ENCODE measurements around the gene TSPYL4.
A peak's percentile ranks its signal among the peaks of the same experiment; 100 is the strongest.

TSPYL4 gene

DNA sequence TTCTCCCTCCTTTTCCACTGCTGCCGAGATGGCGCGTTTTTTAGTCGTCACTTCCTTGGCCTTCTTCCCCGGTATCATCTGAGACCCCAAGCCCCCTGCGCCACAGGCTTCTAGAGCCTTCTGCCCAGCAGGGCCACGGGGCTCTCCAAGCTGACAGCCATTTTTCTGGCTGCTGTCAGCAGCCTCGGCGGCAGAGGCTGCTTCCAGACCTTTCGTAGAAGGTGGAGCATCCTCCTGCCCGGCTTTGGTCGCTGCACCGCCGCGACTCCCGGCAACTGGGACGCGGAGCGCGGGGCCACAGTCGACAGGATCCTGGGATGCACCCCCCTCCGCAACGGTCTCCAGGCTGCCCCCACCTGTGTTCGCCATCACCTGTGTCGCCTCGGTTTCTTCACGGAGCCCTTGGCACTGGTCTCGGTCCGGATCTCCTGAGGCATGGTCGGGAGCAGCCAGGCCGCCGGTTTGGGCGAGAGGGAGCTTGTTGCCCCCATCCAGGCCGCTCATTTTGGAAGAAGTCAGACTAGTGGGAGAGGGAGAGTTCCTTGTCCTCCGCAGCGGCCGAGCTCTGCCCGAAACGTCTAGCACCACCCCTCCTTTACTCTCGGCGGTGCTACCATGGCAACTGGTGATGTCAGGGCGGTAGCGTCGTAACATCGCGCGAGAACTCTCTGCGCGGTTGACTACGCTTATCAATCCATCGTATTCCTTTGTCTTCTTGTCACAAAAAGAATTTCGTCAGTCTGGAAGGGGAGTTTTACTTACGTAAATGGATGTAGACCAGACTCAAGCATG, at the start of gene TSPYL4:
Gene TSPYL4, minus strand, starts transcription at position 571 of the 792 bp plus-strand sequence. Its CDS starts 67 bp downstream, at position 504.
- in situ Hi-C loops (cut with MboI; ENCODE audit: low sequenced_read_pairs, unreplicated experiment): no loop called here
- peak; percentile 92 for DNase-seq (ENCODE audit: low spot score)
- no peak for TF ChIP-seq CTCF (IDR thresholded peaks at IDR 0.05; ENCODE audit: borderline replicate concordance, control extremely low read depth, extremely low read depth, insufficient read depth, missing control alignments)

DNA sequence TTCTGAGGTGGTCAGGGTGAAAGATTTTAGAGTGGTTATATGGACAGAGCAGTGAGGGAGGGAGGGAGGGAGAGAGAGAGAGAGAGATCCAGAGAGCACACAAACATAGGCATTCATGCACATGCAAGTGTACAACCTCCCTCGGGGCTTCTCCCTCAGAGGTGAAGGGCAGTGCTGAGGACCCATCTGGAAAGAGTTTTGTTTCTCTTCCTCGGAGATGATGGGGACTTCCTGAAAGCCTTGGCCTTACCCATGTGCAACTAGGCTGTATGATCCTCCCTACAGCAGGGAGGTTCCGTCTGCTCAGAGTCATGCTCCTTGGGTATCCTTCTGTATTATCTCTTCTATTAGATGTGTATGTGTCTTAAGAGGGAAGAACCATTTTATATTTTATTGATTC, 47.2 kb upstream of the TSPYL4 start:
- in situ Hi-C loops (cut with MboI; ENCODE audit: low sequenced_read_pairs, unreplicated experiment): no loop called here
- DNase-seq (ENCODE audit: low spot score): no peak
- no peak for TF ChIP-seq CTCF (IDR thresholded peaks at IDR 0.05; ENCODE audit: borderline replicate concordance, control extremely low read depth, extremely low read depth, insufficient read depth, missing control alignments)

- in situ Hi-C loops (cut with MboI; ENCODE audit: low sequenced_read_pairs, unreplicated experiment): no loop called here
Observed at GRCh38 chr6:116300566-116300965, 46.7 kb upstream of the TSPYL4 start.

GRCh38 chr6:116298973-116299372, 45.1 kb upstream of the TSPYL4 start:
- no peak for DNase-seq (ENCODE audit: low spot score)
- TF ChIP-seq CTCF (IDR thresholded peaks at IDR 0.05; ENCODE audit: borderline replicate concordance, control extremely low read depth, extremely low read depth, insufficient read depth, missing control alignments): no peak
- in situ Hi-C loops (cut with MboI; ENCODE audit: low sequenced_read_pairs, unreplicated experiment): loop anchor here (25.0 kb wide), 1 partner anchor 138 kb away; no protein-coding TSS in a partner anchor

More at GRCh38 chr6:116300566-116300965, 46.7 kb upstream of the TSPYL4 start:
- no peak for DNase-seq (ENCODE audit: low spot score)
- TF ChIP-seq CTCF (IDR thresholded peaks at IDR 0.05; ENCODE audit: borderline replicate concordance, control extremely low read depth, extremely low read depth, insufficient read depth, missing control alignments): no peak

DNA sequence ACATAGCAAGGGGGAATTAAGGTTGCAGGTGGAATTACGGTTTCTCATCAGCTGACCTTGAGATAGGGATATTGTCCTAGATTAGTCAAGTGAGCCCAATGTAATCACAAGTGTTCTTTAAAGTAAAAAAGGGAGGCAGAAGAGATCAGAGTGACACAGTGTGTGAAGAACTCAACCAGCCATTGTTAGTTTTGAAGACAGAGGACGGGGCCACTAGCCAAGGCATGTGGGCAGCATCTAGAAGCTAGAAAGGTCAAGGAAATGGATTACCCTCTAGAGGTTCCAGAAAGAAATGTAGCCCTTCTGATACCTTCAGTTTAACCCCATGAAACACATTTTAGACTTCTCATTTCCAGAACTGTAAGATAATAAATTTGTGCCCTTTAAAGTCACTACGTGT, 44.4 kb upstream of the TSPYL4 start:
- DNase-seq (ENCODE audit: low spot score): no peak
- in situ Hi-C loops (cut with MboI; ENCODE audit: low sequenced_read_pairs, unreplicated experiment): loop anchor here (25.0 kb wide), 1 partner anchor 139 kb away; no protein-coding TSS in a partner anchor
- no peak for TF ChIP-seq CTCF (IDR thresholded peaks at IDR 0.05; ENCODE audit: borderline replicate concordance, control extremely low read depth, extremely low read depth, insufficient read depth, missing control alignments)

GRCh38 chr6:116292553-116292952, 38.7 kb upstream of the TSPYL4 start:
- TF ChIP-seq CTCF (IDR thresholded peaks at IDR 0.05; ENCODE audit: borderline replicate concordance, control extremely low read depth, extremely low read depth, insufficient read depth, missing control alignments): no peak
- in situ Hi-C loops (cut with MboI; ENCODE audit: low sequenced_read_pairs, unreplicated experiment): loop anchor here (25.0 kb wide), 1 partner anchor 145 kb away; no protein-coding TSS in a partner anchor
- DNase-seq (ENCODE audit: low spot score): no peak
